ENCODE data around the gene NOLC1. TPM values are rescaled to one million over a fixed set of nuclear protein-coding genes. Genes with fewer than 3 reads are reported as not detected.
A peak's percentile ranks its signal among the peaks of the same experiment; 100 is the strongest.

The NOLC1 gene
- polyA plus RNA-seq, 1 experiment, result 47.5 TPM

DNA sequence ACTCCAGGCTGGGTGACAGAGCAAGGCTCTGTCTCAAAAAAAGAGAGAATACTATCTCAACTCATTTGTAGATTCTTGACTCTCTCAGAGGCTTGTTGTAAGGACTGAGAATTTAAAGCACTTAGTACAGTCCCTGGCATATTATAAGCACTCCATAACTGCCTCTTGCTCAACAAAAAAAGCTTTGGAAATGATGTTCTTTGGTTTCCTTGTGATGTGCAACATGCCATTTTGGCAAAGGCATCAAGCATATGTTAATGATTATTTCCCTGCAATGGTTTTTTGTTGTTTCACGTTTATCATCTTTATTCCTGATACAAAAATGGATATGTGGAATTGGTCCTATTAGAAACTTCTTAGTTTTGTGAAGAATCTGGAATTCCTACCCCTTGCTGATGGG lies 15.7 kb downstream of the NOLC1 start:
- Histone ChIP-seq H3K27me3 (ENCODE audit: control insufficient read depth, insufficient read depth, low read length) (no peaks in the 10 kb centered on the region), H3K36me3 (ENCODE audit: control insufficient read depth, insufficient read depth, low read length) (peaks cover 2% of the 10 kb centered on the region; the same call in 1 of the 2 replicates), H3K4me3 (ENCODE audit: low read depth, low read length) (no peak overlapping the region)
- DNase-seq (ENCODE audit: low read depth), result no peak
- ChIA-PET POLR2A (no interaction called here), CTCF (interaction anchor here (1.1 to 4.7 kb wide), 4 partner anchors 9 to 254 kb away, joined by 3 to 52 read pairs (median 14); partner anchors contain the start of gene FBXL15)
- TF ChIP-seq, protein P1, sequence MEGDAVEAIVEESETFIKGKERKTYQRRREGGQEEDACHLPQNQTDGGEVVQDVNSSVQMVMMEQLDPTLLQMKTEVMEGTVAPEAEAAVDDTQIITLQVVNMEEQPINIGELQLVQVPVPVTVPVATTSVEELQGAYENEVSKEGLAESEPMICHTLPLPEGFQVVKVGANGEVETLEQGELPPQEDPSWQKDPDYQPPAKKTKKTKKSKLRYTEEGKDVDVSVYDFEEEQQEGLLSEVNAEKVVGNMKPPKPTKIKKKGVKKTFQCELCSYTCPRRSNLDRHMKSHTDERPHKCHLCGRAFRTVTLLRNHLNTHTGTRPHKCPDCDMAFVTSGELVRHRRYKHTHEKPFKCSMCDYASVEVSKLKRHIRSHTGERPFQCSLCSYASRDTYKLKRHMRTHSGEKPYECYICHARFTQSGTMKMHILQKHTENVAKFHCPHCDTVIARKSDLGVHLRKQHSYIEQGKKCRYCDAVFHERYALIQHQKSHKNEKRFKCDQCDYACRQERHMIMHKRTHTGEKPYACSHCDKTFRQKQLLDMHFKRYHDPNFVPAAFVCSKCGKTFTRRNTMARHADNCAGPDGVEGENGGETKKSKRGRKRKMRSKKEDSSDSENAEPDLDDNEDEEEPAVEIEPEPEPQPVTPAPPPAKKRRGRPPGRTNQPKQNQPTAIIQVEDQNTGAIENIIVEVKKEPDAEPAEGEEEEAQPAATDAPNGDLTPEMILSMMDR (IDR thresholded peaks at IDR 0.05; ENCODE audit: insufficient read depth, low read depth, low read length), result no peak

DNA sequence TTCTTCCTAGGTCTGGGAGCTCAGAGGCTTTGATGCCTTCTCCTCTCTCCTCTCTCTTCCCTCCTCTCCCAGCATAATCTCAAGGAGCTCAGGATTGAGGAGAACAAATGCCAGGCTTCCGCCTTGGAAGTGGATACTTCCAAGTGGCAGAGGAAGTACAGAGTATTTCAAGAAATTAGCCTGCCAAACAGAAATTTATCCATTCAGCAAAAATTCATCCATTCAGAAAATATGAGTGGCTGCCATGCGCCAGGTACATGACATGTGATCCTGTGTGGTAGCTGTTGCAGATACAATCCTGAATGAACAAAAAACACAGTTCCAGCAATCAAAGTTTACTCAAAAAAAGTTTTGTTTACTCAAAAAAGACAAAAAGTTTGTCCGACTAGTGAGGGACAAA lies 18.4 kb downstream of the NOLC1 start:
- no peaks in the 10 kb centered on the region for H3K36me3 ChIP-seq (ENCODE audit: control insufficient read depth, insufficient read depth, low read length)
- no peak for DNase-seq (ENCODE audit: low read depth)
- POLR2A ChIA-PET, result no interaction called here
- CTCF ChIA-PET, result interaction anchor here (0.8 to 4.7 kb wide), 13 partner anchors 12 to 251 kb away, joined by 3 to 52 read pairs (median 6); partner anchors contain the start of gene FBXL15
- TF ChIP-seq, protein P1 (IDR thresholded peaks at IDR 0.05; ENCODE audit: insufficient read depth, low read depth, low read length), result no peak
- no peaks in the 10 kb centered on the region for H3K27me3 ChIP-seq (ENCODE audit: control insufficient read depth, insufficient read depth, low read length)
- no peak overlapping the region for H3K4me3 ChIP-seq (ENCODE audit: low read depth, low read length)

DNA sequence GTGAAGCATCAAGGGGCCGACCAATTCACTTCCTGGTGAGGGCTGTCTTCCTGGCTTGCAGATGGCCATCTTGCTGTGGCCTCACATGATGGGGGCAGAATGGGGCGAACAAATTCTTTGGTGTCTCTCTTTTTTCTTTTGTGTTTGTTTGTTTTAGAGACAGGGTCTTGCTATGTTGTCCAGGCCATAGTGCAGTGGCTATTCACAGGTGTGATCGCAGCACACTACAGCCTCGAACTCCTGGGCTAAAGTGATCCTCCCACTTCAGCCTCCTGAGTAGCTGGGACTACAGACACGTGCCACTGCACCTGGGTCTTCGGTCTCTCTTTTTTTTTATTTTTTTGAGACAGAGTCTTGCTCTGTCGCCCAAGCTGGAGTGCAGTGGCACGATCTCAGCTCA lies 20.1 kb downstream of the NOLC1 start:
- no peaks in the 10 kb centered on the region for H3K27me3 ChIP-seq (ENCODE audit: control insufficient read depth, insufficient read depth, low read length)
- H3K4me3 ChIP-seq (ENCODE audit: low read depth, low read length), result no peak overlapping the region
- ChIA-PET CTCF (interaction anchor here (0.9 to 4.5 kb wide), 6 partner anchors 11 to 250 kb away, joined by 3 to 25 read pairs (median 3); partner anchors contain the start of gene FBXL15), POLR2A (interaction anchor here (0.6 kb wide), 1 partner anchor 204 kb away, joined by 3 read pairs; no protein-coding TSS in a partner anchor)
- TF ChIP-seq, protein P1 (IDR thresholded peaks at IDR 0.05; ENCODE audit: insufficient read depth, low read depth, low read length), result no peak
- H3K36me3 ChIP-seq (ENCODE audit: control insufficient read depth, insufficient read depth, low read length), result no peaks in the 10 kb centered on the region
- no peak for DNase-seq (ENCODE audit: low read depth)

DNA sequence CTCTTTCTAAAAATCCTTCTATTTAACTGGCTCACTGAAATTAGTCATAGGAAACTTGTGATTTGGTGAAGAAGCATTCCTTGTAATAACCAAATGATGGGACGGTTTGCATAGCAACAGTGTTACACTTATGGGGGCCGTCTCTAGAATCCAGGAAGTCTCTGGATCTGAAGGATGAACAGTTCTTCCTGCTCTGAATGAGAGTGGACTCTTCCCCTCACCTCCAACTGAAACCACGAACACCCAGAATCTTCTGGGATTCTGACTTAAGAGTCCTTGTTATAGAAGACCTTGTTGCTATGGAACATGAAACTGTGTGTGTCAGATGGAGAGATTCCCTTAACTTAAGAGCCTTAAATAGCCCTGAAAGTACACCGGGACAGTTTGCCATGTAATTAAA lies 23.2 kb downstream of the NOLC1 start:
- TF ChIP-seq, protein P1 (IDR thresholded peaks at IDR 0.05; ENCODE audit: insufficient read depth, low read depth, low read length), result no peak
- no peaks in the 10 kb centered on the region for H3K27me3 ChIP-seq (ENCODE audit: control insufficient read depth, insufficient read depth, low read length)
- POLR2A ChIA-PET, result no interaction called here
- no peak overlapping the region for H3K4me3 ChIP-seq (ENCODE audit: low read depth, low read length)
- no peaks in the 10 kb centered on the region for H3K36me3 ChIP-seq (ENCODE audit: control insufficient read depth, insufficient read depth, low read length)
- CTCF ChIA-PET, result interaction anchor here (1.1 to 1.6 kb wide), 2 partner anchors 55 to 226 kb away, joined by 3 to 7 read pairs; no protein-coding TSS in a partner anchor
- DNase-seq (ENCODE audit: low read depth), result peak; percentile 41

DNA sequence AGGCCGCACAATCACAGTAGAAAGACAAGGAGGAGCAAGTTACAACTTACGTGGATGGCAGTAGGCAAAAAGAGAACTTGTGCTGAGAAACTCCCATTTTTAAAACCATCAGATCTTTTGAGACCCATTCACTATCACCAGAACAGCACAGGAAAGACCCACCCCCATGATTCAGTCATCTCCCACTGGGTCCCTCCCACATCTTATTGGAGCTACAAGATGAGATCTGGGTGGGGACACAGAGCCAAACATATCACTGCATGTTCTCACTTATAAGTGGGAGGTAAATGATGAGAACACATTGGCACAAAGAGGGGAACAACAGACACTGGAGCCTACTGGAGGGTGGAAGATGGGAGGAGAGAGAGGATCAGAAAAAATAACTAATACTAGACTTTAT lies 32.4 kb downstream of the NOLC1 start:
- H3K27me3 ChIP-seq (ENCODE audit: control insufficient read depth, insufficient read depth, low read length), result peaks cover 6% of the 10 kb centered on the region
- H3K36me3 ChIP-seq (ENCODE audit: control insufficient read depth, insufficient read depth, low read length), result no peaks in the 10 kb centered on the region
- ChIA-PET CTCF (interaction anchor here (1.8 kb wide), 1 partner anchor 15 kb away, joined by 7 read pairs; no protein-coding TSS in a partner anchor), POLR2A (no interaction called here)
- DNase-seq (ENCODE audit: low read depth), result no peak
- no peak overlapping the region for H3K4me3 ChIP-seq (ENCODE audit: low read depth, low read length)
- TF ChIP-seq, protein P1 (IDR thresholded peaks at IDR 0.05; ENCODE audit: insufficient read depth, low read depth, low read length), result no peak

All from BJ (cell line).